Middle frontal gyrus (tissue), 1 donor: Measurements from ENCODE around the gene FFAR4.
"Not testable (repeated sequence)": the region's sequence is repeated elsewhere in the genome, so short reads cannot be mapped to it uniquely, and the experiment has no call there.

Experiments
- DNase-seq: peaks from one replicate; pipeline ENCODE4 v3.0.0-alpha.2; 2015; ENCODE audit warnings: low spot score; ENCODE audit errors: extremely low spot score

The FFAR4 gene

DNA sequence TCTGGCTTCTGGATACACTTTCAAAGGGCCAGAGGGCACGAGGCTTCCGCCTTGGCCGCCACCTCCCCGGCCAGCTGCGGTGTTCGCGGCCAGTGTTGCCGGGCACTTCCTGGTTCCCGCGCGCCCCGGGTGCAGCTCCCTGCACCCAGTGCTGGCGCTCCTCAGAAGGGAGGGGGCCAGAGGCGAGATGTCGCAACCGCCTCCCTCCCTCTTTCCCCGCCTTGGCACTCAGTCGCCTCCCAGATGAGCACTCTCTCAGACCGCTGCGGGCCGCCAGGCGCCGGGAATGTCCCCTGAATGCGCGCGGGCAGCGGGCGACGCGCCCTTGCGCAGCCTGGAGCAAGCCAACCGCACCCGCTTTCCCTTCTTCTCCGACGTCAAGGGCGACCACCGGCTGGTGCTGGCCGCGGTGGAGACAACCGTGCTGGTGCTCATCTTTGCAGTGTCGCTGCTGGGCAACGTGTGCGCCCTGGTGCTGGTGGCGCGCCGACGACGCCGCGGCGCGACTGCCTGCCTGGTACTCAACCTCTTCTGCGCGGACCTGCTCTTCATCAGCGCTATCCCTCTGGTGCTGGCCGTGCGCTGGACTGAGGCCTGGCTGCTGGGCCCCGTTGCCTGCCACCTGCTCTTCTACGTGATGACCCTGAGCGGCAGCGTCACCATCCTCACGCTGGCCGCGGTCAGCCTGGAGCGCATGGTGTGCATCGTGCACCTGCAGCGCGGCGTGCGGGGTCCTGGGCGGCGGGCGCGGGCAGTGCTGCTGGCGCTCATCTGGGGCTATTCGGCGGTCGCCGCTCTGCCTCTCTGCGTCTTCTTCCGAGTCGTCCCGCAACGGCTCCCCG, at the start of gene FFAR4:
Gene FFAR4 (plus strand): TSS at position 231 of the 842 bp plus-strand sequence. CDS start 56 bp downstream, at position 287.
- DNase-seq = no peak

- DNase-seq = no peak
These were observed 47.9 kb upstream of the FFAR4 start for GRCh38 chr10:93518531-93518930.

DNA sequence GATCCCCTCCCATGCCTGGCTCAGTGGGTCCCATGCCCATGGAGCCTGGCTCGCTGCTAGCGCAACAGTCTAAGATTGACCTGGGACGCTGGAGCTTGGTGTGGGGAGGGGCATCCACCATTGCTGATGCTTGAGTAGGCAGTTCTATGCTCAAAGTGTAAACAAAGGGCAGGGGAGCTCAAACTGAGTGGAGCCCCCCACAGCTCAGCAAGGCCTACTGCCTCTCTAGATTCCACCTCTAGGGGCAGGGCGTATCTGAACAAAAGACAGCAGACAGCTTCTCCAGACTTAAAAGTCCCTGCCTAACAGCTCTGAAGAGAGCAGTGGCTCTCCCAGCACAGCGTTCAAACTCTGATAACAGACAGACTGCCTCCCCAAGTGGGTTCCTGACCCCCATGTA, 31.2 kb upstream of the FFAR4 start:
- no peak for DNase-seq

GRCh38 chr10:93540871-93541270, 25.6 kb upstream of the FFAR4 start:
- not testable (repeated sequence) for DNase-seq

- DNase-seq = no peak
These were observed 24.8 kb upstream of the FFAR4 start for GRCh38 chr10:93541402-93542357.

DNA sequence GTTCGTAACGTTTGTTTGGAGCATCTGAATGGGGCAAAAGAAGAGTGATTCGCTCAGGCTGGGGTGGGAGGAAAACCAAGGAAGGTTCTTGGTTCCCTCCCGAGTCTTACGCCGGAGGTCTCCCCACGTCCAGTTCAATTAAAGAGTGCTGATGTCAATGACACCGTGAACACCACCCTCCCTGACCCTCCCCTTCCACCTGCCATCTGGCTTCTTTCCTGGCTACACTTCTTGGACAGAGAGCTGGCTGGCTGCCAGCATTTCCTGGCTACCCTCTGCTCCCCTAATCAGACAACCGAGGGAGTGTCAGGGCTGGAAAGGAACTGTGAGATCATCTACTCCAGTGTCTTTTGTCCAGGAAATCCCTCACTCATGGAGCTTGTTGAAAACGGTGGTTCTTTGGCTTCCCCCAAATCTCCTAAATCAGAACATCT, 24.1 kb upstream of the FFAR4 start:
- DNase-seq = no peak

DNA sequence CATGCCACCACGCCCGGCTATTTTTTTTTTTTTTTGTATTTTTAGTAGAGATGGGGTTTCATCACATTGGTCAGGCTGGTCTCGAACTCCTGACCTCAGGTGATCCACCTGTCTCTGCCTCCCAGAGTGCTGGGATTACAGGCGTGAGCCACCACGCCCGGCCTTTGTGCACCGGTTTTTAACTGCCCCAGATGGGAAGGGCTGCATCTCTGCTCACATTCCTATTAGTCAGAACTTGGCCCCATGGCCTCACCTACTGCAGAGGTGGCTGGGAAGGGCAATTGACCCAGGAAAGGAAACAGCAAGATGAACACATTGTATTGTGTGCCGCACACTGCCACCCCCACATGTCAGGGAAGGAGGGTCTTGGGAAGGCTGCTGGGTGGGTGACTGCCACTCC, 19.5 kb upstream of the FFAR4 start:
- DNase-seq = not testable (repeated sequence)

DNA sequence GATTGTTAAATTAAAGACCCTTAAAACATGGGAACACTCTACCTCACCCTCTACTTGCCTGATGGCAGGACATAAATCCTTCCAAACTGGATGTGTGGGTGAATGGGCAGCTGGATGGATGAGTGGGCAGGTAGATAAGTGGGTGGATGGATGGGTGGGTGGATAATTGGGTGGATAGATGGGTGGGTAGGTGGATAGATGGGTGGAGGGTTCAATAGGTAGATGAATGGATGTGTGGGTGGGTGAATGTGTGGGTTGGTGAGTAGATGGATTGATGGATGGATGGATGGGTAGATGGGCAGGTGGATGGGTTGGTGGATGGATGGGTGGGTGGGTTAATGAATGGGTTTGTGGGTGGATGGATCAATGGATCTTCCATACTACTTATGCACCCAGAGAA, 18.9 kb upstream of the FFAR4 start:
- no peak for DNase-seq

DNA sequence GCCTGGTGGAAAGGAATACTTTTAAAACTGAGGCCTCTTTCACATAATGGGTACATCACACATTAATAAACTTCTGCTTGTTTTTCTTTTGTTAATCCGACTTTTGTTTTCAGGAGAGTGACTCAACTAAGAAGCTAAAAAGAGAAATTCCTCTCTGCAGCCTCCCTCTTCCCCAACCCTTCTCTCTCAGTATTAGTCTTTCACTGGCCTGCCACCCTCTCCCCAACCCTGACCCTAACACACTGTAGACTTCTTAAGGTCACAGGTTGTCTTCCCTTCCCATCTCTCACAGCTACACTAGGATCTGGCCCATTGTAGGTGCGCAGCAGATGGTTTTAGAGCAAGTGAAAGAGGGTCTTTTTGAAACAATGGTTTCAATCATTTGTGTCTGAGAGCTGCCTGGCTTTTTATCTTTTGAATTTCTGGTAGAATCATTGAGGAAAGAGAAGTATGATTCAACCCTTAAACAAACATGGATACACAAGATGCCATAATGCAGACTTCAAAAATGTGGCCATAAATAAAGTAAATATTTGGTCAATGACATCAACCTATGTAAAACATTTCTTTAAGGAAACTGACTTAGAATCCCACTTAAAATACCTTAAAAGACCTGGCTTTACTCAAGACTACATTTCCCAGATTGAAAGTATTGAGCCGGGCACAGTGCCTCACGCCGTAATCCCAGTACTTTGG, 17.9 kb upstream of the FFAR4 start:
- DNase-seq = no peak

DNA sequence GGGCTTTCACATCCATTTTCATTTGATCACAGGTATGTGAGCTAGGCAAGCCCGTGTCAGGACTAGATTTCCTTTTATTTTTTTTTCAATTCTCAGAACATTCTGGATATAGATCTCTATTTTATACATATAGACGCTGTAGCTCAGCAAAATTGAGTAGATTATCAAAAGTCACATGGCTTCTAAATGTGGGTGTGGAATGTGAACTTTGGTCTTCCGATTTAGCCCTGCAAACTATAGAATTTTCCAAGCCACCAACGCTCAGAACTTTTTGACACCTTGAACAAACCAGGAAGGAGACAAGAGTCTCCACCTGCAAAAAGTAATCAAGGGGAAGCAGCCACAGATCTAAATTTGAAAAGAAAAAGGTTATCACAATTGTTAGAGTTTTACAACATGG, 15.9 kb upstream of the FFAR4 start:
- no peak for DNase-seq

DNA sequence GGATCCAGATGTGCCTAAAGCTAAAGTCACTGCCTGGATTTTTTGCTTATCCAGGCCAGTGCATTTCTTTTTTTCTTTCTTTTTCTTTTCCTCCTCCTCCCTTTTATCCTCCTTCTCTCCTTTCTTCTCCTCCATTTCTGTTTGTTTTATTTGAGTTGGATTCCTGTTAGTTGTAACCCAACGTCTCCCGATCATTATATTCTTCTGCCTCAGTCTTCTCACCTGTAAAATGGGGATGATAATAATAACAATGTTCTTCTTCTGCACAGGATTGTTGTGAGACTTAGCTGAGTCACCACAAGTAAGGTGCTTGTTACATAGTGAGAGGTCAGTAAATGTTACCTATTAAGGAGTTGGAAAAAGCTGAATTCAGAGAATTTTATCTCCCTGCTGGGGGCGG, 13.7 kb upstream of the FFAR4 start:
- DNase-seq = no peak

DNA sequence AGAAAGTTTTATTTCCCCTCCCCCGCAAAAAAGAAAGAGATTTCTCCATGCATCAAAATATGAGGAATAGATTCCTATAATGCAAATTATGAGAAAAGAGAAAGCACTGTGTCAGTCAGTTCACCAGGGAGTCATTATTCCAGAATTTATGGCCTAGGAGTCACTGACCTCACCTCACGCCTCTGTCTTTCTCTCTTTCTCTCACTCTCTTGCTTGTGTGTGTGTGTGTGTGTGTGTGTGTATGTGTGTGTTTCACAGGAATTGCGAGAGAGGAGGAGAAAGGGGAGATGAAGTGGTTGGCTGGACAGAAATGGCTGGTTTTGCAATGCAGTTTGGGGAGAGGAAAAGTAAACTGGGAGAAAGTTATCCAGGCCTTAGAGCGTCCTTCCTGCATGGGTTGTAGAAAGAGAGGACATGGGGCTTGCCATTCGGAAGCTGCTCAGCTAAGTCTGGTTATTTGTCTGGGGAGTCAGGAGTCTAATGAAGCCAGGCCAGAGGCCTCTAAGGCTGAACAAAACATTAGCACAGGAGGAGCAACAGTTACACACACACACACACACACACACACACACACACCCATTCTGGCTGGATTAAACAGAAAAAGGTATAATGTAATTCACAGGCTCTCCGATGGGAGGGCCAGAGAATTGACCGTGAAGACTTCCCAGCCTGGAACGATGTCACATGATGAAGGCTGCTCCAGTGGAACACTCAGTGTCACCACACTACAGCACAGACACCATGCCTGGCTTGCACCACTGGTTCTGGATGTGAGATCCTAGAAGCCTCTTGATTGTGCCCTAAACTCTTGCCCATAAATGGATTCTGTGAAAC, 12.8 kb upstream of the FFAR4 start:
- no peak for DNase-seq

- DNase-seq = no peak
These were observed 12.2 kb upstream of the FFAR4 start for GRCh38 chr10:93554316-93554663.

DNA sequence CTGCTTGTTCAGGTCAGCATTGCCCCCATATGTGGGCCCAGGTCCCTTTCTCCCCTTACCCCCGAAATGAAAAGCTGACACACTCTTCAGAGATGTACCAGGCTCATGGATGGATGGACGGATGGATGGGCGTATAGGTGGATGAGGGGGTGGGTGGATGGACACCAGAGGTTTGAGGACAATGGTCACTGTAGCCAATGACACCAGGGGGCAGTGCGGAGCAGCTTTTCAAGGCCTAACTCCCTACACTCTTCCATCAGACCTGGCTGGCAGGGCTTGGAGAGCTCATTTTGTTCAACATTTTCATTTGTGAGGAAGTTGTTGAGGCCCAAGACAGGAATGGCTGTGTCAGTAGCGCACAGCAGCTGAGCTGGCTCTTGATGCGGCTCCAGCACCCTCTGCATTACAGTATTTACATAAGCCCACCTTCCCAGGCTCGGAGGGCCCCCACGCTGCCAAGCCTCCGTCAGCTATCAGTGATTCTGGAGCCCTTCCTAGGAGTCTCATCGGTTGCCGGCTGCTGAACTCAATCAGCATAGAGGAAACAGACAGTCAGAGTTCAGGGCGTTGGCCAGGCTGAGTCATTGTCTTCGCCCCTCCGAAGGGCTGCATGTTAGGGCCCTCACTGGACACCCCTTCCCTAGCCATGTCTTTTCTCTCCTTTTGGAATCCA, 11.6 kb upstream of the FFAR4 start:
- DNase-seq = no peak

DNA sequence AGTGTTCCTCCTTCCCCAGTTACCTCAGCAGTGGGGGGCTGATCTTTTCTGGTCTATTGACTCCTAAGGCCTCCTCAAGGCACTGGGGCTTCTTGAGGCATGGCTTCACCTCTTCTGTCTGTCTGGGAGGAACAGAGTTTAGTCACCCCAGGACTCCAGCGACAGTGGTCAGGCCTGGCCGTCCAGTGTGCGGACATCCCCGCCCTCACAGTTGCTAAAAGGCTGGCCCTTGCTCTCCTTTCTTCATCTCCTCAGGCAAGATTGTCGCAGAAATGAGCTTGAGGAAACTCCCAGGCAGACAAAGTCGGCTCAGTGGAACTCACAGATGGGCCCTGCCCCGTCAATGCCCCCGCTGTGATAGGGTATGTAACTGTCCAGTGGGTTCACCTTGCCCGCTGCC, 7.0 kb upstream of the FFAR4 start:
- no peak for DNase-seq

DNA sequence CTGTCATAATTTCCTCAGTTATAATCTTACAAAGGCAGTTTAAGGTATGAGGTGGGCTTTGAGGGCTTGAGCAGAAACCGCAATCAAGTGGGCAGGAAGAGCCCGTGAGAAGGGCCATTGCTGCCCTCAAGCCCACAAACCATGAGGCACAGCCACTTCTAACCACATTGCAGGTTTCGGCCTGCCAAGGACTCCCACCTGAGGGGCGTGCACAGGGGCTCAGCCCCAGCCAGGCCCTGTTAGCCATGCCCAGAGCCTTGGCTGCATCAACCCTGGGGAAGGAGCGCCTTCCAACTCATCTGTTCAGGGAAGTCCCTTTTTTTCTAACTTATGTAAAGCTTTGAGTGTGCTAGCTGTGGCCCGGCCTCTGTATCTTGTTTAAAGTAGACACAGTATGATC, 5.9 kb upstream of the FFAR4 start:
- no peak for DNase-seq

DNA sequence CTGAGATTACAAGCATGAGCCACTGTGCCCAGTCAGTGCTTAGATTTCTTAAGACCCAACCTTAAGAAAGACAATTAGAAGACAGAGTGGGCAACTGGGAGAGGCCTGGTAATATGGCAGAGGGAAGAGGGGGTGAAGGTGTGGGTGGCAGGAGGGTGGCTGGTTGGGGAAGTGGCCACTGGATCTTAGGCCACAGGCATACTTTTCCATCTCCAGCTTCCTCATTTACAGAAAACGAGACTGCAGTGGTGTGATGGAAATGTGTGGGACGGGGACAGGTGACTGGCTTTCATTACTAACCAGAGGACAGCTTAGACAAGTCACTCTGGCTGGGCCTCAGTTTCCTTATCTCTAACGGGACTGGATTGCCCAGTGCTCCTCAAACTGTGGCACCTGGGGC, 1.0 kb upstream of the FFAR4 start:
- DNase-seq = no peak

DNA sequence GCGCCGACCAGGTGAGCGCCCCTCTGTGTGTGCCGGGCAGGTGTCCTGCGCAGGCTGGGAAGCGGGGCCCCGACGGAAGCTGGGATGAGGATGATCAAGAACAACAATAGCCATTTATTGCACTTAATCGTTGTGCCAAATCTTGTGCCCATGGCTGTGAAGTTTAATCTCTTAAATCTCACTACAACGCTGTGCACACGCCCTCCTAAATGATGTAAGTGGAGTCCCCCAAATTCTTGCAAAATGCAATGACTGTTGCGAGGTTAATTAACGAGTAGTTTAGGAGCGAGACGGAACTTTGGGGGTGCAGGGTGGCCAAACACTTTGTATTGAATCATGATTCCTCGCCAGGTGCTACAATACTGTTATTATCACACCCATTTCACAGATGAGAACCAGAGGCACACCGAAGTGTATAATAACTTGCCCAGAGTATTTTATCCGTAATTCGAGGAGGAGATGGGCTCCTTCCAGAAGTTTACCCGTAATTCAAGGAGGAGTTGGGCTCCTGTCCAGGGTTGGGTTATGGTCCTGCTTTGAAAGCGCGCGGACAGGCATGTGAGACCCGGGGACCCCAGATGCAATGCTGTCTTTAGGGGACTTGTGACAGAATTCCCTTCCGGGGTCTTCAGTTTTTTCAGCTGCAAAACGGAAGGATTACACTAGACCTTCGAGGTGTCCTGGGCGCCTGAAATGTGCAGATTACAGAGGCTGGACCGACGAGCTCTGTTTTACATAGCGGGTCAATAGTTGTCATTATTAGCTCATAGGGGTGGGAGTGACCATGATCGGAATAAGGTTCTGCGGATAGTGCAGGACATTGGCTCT, 1.0 kb downstream of the FFAR4 start:
- no peak for DNase-seq

DNA sequence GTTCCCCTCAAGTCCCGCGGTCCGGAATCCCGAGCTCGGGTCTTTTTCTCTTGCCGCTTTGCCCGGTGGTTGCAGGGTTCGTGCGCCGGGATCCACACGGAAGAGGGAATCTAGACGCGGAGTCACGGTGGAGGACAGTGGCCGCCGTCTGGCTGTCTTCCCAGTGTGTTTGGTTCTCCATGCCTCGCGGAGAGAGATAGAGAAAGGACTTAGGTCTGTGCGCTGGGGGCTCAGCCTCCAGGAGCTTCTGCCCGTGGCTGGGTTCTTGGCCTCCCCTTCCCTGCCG, 1.6 kb downstream of the FFAR4 start:
- DNase-seq = no peak

DNA sequence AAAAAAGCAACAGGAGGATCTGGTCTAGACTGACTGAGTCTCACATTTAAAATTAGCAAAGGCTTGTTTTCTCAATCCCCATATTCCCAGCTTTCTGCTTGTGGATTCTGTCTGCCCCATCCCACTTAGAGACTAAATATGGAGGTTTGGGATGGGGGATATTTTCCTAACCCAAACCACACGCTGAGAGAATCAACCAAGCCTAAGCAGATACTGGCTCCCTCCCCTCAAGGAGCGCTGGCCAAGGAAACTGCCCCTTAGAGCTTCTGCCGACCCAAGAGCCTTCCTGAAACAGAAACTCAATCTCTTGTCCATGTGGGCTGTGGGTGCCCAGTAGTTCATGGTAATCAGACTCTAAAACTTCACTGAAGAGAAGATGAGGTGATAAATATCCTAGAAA, 3.9 kb downstream of the FFAR4 start:
- no peak for DNase-seq
